ENCODE data around the gene GET4. TPM values are rescaled to one million over a fixed set of nuclear protein-coding genes. Genes with fewer than 3 reads are reported as not detected.

GET4 gene
- polyA plus RNA-seq, 5 donors, result 20.3 to 40.0 (median 32.1) TPM

DNA sequence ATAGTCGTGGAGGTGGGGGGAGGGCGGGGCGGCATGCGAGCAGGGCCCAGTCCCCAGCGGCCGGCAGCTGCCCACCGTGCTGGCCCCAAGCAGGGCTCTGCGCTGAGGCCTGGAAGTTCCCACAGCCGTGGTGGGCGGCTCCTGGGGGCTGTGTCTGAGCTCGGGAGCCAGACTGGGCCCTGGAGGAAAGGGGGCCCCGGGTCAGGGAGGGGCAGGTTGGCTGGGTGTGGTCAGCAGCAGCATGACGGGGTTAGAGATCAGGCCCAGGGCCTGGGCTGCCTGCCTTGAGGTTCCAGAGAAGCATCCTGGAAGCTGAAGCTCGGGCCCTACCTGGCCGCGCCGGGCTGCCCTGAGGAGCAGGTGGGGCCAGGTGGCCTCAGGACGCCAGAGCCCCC lies 22.1 kb downstream of the GET4 start:
- DNase-seq, result no peak

DNA sequence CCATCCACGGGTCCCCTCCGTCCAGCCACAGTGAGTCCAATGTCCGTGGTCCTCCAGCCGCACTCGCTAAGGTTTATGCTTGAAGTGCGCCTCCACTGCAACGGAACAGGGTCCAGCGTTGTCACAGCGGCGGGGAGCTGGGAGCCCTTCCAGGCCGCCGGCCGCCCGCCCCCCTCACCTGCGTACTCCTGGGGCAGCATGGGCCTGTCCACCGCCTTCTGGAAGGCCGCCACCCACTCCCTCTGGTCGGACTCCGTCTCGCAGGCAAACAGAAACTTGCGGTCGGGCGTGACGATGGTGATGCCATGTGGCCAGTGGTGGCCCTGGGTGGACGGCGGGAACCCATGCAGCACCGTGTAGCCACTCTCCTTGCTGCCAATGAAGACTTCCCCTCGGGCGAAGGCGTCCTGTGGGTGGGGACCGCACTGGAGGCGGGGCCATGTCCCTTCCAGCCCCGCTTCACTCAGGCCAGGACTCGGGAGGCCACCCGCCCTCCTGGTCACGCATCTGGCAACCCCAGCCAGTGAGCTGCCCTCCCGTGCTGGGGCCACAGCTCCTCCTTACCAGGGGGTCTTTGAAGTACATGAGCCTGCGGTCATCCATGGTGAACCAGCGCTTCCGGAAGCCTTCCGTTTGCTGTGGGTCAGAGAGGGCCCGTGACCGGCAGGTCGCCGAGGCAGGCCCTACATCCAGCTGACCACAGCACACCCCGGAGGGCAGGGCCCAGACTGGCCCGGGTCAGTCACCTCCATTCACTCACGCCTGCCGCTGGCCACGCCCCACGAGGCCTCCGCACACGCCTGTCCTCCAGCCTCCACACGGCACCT lies 22.7 kb downstream of the GET4 start:
- no peak for DNase-seq

DNA sequence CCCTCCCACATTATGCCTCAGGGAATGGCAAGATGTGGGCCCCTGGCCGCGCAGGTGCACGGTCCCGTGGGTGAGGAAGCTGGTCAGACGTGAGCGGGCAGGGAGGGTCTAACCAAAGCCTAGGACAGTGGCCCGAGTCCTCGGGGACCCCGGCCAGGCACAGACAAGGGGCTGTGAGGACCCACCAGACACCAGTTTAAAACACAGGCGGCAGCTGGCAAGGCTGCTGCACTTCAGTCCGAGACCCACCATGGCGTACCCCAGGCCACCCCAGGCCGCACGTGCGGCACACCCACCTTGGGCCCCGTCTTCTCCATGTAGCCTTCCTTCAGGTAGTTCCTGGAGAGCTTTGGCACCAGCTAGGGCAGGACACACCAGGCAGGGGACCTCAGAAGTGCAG lies 23.5 kb downstream of the GET4 start:
- no peak for DNase-seq

DNA sequence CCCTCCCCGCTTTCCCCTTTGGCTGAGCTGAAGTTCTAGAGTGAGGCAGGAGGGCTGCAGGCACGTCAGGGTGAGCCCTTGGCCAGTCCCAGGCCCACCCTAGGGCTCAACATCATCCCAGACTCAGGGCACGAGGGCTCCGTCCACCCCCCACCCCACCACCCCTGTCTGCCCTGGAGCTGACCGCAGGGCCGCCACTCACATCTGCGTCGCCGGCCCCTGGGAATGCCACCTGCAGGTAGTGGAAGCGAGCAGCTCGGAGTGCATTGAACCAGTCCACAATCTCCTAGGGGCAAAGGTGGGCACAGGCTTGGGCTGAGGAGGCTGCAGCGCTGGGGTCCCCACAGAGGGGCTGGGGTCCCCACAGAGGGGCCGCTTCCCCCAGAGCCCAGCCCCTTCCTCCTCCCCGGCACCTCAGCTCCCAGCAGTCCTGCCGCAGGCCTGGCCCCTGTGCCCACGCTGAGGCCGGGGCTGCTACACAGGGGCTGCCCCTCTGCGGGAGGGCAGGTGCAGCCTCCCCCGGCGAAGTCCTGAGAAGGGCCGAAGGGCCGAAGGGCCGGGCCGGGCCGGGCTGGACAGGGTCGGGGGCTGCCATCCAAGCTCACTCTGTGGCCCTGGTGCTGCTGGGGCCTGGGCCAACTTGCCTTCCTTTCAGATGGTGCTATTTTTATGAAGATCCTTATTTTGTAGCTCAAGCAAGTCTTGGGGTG lies 24.1 kb downstream of the GET4 start:
- DNase-seq, result no peak

DNA sequence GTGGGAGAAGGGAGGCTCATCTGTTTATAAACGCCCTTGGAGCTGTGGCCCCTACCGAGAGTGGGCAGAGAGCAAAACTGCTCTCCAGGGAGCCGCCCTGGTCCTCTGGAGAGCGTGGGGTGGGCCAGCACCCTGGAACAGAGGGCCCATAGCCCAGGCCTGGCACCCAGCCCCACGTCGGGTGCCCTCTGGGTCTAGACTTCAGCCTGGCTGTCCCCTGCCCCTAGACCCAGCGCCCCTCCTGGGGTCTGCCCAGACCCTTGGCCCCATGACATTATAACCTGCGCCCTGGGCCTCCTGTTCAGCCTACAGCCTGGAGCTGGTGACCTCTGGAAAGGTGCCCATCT lies 24.7 kb downstream of the GET4 start:
- DNase-seq, result no peak

DNA sequence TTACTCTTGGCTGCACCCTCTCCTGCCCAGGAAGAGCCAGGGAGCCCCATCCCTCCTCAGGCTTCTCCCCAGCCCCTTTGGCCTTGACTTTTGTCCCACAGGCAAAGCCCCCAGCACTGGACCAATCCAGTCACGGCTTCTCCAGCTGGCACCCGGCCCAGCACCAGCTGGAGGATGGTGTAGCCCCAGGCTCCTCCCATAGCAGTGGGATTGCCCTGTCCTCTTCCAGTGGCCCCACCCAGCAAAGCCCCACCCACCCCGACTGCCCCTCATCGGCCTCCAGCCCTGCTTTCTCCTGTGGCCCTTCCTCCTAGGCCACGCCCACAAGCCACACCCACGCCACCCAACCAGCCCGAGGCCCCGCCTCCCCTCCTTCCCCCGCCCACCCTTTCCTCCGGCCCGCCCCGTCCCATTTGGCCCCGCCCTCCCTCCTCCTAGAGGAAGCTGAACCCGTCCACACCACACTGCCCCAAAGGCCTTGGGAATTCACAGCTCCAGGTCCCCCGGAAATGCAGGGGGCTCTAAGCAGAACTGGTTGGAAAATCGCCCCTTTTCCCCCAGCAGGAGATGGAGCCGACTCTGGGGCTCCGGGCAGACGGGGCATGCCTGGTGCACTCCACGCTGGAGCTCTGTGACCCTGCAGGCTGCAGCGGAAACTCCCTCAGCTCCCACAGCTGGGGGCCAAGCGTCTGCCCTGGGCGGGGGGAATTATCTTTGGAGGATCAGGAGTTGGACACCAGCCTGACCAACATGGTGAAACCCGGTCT lies 25.2 kb downstream of the GET4 start:
- DNase-seq, result peak; percentile 57 to 68

DNA sequence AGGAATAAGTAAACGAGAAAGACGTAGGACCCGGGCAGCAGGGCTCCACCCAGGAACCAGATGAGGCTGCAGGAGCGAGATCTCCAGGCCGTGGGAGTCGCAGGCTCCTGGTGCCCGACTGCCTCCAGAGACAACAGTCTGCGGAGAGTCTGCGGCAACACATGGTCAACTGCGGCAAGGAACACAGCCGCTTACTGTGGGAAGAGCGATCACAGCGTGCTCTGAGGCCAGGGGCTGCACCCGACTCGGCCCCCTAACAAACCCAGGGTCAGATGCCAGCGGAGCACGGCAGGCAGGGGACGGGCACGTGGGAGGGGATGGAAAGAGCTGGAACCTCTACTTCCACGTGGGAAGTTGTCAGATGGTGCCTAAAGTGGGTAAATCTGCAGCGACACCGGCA lies 26.6 kb downstream of the GET4 start:
- no peak for DNase-seq

DNA sequence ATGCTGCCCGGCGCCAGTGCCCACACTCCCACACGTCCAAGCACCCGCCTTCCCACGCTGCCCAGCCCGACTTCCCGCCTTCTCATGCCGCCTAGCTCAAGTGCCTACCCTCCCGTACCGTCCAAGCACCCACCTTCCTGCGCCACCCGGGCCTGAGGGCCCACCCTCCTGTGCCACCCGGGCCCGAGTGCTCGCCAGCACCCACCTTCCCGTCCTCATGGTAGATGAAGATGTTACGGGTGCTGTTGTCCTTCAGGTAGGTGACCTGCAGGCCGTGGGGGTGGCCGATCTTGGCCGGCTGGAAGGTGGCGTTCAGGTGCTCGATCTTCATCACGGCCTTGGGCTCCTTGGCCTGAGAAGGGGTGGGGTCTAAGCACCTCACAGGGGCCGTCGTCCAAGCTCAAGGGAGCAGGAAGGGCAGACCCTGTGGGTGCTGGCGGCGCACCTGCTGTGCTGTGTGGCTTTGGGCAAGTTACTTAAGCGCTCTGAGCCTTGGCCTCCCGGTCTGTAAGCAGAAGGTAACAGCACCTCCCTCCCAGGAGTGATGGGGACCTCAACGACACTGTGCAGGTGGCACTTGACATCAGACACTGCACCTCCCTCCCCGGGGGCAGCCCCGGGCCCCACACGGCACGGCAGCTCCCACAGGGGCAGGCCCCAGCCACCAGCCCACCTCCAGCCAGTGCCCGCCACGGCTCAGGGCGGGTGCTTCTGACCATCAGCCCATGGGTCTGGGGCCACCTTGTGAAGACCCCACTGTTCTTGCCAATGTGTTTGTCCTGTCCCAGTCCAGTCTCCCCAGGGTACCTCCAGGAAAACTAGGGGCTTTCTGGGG lies 27.8 kb downstream of the GET4 start:
- DNase-seq, result no peak

DNA sequence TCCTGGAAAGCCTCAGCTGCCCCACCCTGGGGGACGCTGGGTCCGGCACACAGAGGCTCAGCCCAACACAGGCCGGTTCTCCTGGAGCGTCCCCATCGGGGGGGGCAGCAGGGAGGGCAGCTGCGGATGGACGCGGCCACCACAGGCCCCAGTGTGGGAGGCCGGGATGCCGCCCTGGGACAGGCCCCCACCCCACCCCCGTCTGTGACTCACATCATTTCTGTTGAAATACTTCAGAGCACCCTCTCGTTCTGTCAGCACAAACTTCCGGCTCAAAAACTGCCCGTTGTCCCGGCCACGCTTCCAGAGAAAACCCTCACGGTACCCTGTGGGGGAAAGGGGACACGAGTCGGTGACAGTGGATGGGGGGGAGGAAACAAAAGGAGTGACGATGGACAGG lies 28.5 kb downstream of the GET4 start:
- no peak for DNase-seq

DNA sequence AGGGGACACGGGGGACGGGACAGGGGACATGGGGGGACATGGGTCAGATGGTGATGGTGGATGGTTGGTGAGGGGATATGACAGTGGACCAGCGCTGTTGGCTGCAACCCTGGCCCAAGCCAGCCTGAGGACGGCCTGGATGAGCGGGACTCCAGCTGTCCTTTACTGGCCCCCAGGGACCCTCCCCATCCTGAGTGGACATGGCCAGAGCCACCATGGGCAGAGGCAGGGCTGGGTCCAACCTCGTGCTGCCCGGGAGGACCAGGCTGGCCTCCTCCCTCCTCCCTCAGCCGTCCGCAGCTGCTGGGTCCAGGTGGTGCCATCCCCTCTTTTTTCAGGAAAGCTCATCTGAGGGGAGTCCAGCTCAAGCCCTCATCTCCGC lies 30.4 kb downstream of the GET4 start:
- DNase-seq, result no peak

DNA sequence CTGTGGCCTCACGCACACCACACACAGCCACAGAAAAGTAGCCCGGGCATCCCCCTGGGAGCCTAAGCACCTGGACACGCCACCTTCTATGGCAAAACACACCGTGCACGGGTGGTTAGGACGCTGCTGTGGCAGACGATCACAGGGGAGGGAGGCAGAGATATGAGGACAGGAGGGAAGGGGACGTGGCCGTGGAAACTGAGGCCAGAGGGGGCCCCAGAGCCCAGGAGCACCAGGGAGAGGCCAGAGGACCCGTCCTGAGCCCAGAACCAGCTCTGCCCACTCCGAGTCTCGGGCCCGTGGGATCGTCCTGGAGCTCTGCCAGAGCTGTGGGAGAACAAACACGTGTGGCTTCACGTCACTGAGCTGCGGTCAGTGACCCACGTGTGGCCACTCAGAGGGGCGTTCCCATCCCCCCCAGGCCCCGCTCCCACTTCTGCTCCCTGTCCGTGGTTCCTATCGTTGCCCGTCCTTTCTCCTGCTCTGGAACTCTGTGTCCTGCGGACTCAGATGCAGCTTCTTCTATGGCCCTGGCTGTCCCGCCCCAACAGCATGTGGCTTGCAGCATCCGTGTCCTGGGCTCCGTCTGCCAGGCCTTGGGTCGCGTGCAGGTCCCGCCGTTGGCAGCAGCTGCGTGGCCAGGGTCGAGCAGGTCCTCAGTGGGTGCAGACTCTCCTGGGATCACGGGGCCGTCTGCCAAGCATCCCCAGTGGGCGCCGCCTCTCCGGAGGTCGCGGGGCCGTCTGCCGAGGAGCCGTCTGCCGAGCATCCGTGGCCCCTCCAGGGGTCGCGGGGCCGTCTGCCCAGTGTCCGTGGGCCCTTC lies 31.0 kb downstream of the GET4 start:
- no peak for DNase-seq

DNA sequence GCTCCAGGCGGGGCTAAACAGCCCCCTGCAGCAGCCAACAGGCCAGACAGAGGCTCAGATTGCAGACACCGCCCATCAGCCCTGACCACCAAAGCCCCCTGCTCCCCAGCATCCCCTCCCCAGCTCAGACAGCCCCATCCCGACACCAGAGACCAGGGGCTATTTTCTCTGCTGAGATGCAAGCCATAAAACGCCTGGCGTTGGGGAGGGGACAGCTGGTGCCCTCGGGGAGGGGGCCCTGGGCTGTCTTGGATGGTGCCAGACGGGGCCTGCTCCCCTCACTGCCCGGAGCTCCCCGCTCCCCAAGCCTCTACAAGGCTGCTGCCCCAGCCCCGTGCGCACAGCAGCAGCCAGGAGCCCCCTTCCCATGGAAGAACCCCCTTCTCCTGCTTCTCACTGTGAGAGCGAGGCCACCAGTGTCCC lies 31.8 kb downstream of the GET4 start:
- DNase-seq, result no peak

DNA sequence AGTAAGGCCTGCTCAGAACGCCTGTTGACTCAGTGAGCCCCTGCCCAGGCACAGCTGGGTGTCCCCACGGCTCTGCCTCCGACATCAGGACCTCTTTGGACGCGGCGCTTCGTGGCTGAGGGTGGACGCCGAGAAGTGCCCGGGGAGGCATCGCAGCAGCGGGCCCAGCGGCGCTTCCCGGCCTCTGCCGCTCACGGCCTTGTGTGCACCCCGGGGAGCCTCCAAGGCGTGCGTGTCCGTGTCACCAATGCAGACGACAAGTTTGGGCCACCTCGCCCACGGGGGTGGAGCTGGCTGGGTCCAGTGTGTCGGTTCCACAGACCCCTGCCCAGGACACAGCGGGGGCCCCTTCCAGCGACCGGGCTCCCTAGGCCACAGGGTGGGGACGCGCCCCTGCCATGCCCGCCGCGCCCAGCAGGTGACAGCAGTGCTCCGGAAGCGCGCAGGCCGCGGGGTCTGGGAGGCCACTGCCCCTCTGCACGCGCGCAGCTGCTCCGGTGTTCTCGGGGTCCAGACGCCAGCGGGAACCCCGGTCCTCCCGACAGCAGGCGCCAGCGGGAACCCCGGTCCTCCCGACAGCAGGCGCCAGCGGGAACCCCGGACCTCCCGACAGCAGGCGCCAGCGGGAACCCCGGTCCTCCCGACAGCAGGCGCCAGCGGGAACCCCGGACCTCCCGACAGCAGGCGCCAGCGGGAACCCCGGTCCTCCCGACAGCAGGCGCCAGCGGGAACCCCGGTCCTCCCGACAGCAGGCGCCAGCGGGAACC lies 32.4 kb downstream of the GET4 start:
- peak in 1 of 2 donors; percentile 30 for DNase-seq

DNA sequence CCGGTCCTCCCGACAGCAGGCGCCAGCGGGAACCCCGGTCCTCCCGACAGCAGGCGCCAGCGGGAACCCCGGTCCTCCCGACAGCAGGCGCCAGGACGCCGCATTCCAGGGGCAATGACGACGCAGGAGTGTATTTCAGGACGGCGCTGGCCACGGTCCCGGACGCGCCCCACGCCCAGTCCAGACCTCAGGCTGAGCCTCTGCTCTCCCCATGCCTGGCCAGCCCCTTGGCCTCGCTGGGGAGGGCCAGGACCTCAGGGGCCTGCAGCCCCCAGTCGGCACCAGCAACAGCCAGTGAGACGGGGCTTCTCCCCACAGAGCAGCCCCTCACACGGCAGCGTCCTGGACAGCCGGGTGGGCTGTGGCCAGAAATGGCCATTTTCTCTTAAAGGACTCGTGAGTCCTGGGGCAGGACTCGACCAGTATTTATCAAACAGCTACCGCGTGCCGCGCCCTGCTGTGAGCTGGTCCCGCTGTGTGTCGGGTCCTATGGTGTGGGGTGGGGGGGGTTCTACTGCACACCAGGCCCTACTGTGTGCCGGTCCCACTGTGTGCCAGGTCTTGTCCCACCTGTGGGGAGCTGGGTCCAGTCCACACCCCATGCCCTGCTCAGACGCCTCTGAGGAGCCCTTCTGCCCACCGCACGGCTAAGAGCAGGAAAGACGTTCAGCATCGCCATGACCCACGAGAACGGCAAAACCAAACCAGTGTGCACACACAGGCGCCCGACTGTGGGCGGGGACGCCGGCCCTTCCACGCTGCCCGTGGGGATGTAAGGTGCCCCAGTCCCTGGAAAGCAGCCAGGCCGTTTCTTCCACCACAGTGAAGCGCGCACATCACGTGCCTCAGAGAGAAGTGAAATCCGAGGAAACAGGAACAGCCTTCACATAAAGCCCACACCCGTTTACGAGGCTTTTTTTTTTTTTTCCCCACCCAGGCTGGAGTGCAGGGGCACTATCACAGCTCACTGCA lies 33.3 kb downstream of the GET4 start:
- no peak for DNase-seq

DNA sequence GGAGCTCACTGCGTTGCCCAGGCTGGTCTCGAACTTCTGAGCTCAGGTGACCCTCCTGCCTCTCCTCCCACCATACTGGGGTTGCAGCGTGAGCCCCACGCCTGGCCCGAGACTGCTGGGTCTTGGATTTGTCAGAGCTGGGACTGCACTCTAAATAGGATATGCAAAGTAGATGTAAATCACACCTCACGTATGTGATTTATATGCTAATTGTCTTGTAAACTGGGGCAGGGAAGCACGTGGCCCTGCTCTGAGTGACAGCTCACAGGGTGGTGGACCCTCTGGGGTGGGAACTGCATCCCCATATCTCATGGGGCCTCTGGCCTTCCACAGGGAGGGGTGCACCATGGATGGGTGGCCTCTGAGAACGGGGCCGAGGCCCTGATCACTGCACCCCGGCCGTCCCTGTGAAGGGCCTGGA lies 34.1 kb downstream of the GET4 start:
- DNase-seq, result no peak

DNA sequence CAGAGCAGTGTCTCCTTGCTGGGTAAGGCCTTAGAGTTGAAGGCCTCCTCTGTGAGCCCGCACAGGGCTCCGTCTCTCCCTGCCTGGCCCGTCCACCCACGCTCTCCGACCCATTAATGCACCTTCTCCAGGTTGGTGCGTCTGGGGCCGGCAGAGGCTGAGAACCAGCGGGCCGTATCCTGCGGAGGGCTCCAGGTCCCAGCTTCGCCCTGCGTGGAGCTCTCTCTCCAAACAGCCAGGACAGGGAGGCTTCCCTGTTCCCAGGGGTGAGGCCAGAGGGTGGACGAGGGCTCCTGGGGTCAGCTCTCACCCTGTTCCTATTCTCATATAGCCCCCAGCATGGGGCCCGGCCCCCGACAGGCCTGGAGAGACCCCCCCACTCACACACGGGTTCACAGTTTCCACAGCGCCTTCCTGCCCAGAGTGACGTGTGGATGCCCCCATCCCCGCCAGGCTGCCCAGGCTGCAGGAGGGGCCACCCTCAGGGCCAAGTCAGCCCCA lies 34.6 kb downstream of the GET4 start:
- DNase-seq, result no peak

DNA sequence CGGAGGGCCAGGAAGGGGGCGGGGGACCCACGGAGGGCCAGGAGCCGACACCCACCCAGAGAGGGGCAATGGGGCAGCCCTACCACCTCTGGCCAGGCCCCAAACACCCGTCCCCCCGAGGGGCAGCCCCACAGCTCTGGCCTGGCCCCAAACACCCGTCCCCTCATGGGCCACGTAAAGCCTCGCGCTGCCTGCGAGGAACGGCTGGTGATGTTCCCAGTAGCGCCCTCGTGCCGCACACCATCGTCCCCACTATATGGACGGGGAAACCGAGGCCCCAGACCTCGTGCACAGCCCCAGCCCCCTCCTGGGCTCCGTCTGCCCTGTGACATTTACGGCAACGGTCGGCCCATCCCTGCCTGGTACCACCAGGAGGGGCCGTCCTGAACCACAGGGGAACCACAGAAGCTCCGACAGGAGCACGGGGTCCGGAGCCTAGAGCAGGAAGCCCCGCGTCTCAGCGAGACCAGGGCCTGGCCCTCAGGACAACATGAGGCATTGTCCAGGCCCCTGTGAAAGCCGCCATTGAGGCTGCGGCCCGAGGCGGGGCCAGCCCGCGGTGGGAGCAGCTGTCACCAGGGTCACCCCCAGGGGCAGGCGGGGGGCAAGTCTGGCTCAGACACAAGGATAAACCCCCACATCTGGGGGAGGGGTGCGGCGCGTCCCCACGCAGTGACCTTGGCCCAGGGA lies 35.6 kb downstream of the GET4 start:
- DNase-seq, result no peak
